SK-N-SH (cell line): Measurements from ENCODE around the gene TM2D1. TPM values are rescaled to one million over a fixed set of nuclear protein-coding genes. Genes with fewer than 3 reads are reported as not detected.
"Not testable (repeated sequence)": the region's sequence is repeated elsewhere in the genome, so short reads cannot be mapped to it uniquely, and the experiment has no call there.

Source experiments
- CTCF ChIA-PET: fragments of 300-600, 350-600 bp; formaldehyde crosslinking; extraction: SDS; loops from one replicate; lab custom pipeline; 2021; lab: Yijun Ruan, JAX
- POLR2A ChIA-PET: fragments of 350-600 bp; sonication (Branson Sonifier 250); formaldehyde crosslinking; extraction: SDS; loops from one replicate; lab custom pipeline; 2020; ENCODE audit warnings: antibody characterized with exemption, inconsistent platforms; lab: Yijun Ruan, JAX
- DNase-seq: peaks from one replicate; pipeline ENCODE4 v3.0.0; 2012
- H2AFZ ChIP-seq: fragments of 200-600 bp; sonication (generic); 2 replicates; pipeline ENCODE4 v1.8.1; 2016; ENCODE audit warnings: antibody characterized with exemption, mild to moderate bottlenecking, low read depth
- H3F3A ChIP-seq: fragments of 200-600 bp; sonication (generic); replicated peaks from 2 replicates; pipeline ENCODE3; 2016; ENCODE audit warnings: antibody characterized with exemption, mild to moderate bottlenecking; ENCODE audit not compliant: insufficient read depth
- H3K27ac ChIP-seq, 2 experiments: fragments of 200-500 bp in 1 of 2; fragments of 200-600 bp in 1 of 2; sonication (Bioruptor generic) in 1 of 2; sonication (generic), shearing (Covaris generic) in 1 of 2; 2 replicates each; pipeline versions ENCODE4 v1.5.1 to v1.6.1; 2014 to 2016; ENCODE audit warnings: low read depth in 2 of 2, inconsistent platforms in 1 of 2, low read length in 1 of 2, mild to moderate bottlenecking in 1 of 2, mixed read lengths in 1 of 2
- H3K27me3 ChIP-seq: fragments of 200-600 bp; sonication (generic), shearing (Covaris generic); 2 replicates; pipeline ENCODE4 v1.6.1; 2016; ENCODE audit warnings: mixed run types; ENCODE audit not compliant: insufficient read depth
- H3K36me3 ChIP-seq, 2 experiments: fragments of 200-500 bp in 1 of 2; fragments of 200-600 bp in 1 of 2; sonication (Bioruptor generic) in 1 of 2; sonication (generic) in 1 of 2; replicated peaks in 1 of 2; 2 replicates each; pipeline versions ENCODE3 to v1.5.1; 2014 to 2016; ENCODE audit warnings: low read length in 1 of 2, mild to moderate bottlenecking in 1 of 2; ENCODE audit not compliant: insufficient read depth in 2 of 2, control insufficient read depth in 1 of 2
- H3K4me1 ChIP-seq, 2 experiments: fragments of 200-500 bp in 1 of 2; fragments of 200-600 bp in 1 of 2; sonication (Bioruptor generic) in 1 of 2; sonication (generic), shearing (Covaris generic) in 1 of 2; 2 replicates each; pipeline versions ENCODE4 v1.5.1 to v1.6.1; 2014 to 2016; ENCODE audit warnings: low read depth in 1 of 2, low read length in 1 of 2, mixed run types in 1 of 2; ENCODE audit not compliant: insufficient read depth in 2 of 2, control insufficient read depth in 1 of 2
- H3K4me2 ChIP-seq: fragments of 200-600 bp; sonication (generic), shearing (Covaris generic); 2 replicates; pipeline ENCODE4 v1.6.1; 2017; ENCODE audit warnings: mixed run types
- H3K4me3 ChIP-seq, 2 experiments: fragments of 200-500 bp in 1 of 2; fragments of 200-600 bp in 1 of 2; sonication (Bioruptor generic) in 1 of 2; sonication (generic), shearing (Covaris generic) in 1 of 2; 2 replicates each; pipeline versions ENCODE4 v1.5.1 to v1.8.1; 2014 to 2016; ENCODE audit warnings: low read depth in 2 of 2, inconsistent platforms in 1 of 2, low read length in 1 of 2, mild to moderate bottlenecking in 1 of 2, mixed read lengths in 1 of 2, moderate library complexity in 1 of 2
- H3K79me2 ChIP-seq: fragments of 200-600 bp; sonication (generic); 2 replicates; pipeline ENCODE4 v1.8.1; 2017; ENCODE audit warnings: mild to moderate bottlenecking; ENCODE audit not compliant: insufficient read depth
- H3K9ac ChIP-seq: fragments of 200-600 bp; sonication (generic); 2 replicates; pipeline ENCODE4 v1.6.1; 2017; ENCODE audit warnings: mixed run types
- H3K9me2 ChIP-seq: fragments of 200-600 bp; sonication (generic); 2 replicates; pipeline ENCODE4 v1.6.1; 2017; ENCODE audit warnings: mixed run types
- H3K9me3 ChIP-seq: fragments of 200-600 bp; sonication (generic); 2 replicates; pipeline ENCODE4 v1.6.1; 2017; ENCODE audit warnings: mixed run types, mild to moderate bottlenecking, moderate library complexity
- H4K20me1 ChIP-seq: fragments of 200-600 bp; sonication (generic); 2 replicates; pipeline ENCODE4 v1.6.1; 2017; ENCODE audit warnings: mild to moderate bottlenecking, mixed run types; ENCODE audit not compliant: insufficient read depth
- CHD2 ChIP-seq: fragments of 150-350 bp; IDR thresholded peaks from 2 replicates; pipeline ENCODE4 v1.6.1; 2018; ENCODE audit warnings: low read length; ENCODE audit not compliant: partially characterized antibody
- CTCF ChIP-seq: fragments of 200-600 bp; sonication (generic); IDR thresholded peaks from 2 replicates; pipeline ENCODE4 v1.6.1; 2017; ENCODE audit warnings: antibody characterized with exemption, mild to moderate bottlenecking, moderate library complexity
- EZH2phosphoT487 ChIP-seq: fragments of 200-600 bp; sonication (generic); IDR thresholded peaks from 2 replicates; pipeline ENCODE4 v1.6.1; 2017; ENCODE audit warnings: low read depth, mixed run types, mild to moderate bottlenecking, antibody characterized with exemption, moderate library complexity, borderline replicate concordance
- FOSL2 ChIP-seq: IDR thresholded peaks from 2 replicates; pipeline ENCODE4 v1.4.0; 2012; ENCODE audit warnings: low read depth, mild to moderate bottlenecking, moderate library complexity, borderline replicate concordance
- FOXM1 ChIP-seq: IDR thresholded peaks from 2 replicates; pipeline ENCODE4 v1.4.0; 2012; ENCODE audit warnings: low read depth, mild to moderate bottlenecking
- MEF2A ChIP-seq: IDR thresholded peaks from 2 replicates; pipeline ENCODE4 v1.4.0; 2012; ENCODE audit warnings: low read depth, borderline replicate concordance
- NFIC ChIP-seq: IDR thresholded peaks from 2 replicates; pipeline ENCODE4 v1.4.0; 2012; ENCODE audit warnings: borderline replicate concordance
- PBX3 ChIP-seq: IDR thresholded peaks from 2 replicates; pipeline ENCODE4; 2012
- RAD21 ChIP-seq: IDR thresholded peaks from 2 replicates; pipeline ENCODE4 v1.6.1; 2012; ENCODE audit warnings: mild to moderate bottlenecking, low read length
- RCOR1 ChIP-seq: fragments of 150-350 bp; IDR thresholded peaks from 2 replicates; pipeline ENCODE4 v1.6.1; 2017; ENCODE audit warnings: antibody characterized with exemption, low read length
- SIN3A ChIP-seq: IDR thresholded peaks from 2 replicates; pipeline ENCODE4 v1.6.1; 2012; ENCODE audit warnings: low read depth, mild to moderate bottlenecking, low read length, moderate library complexity, borderline replicate concordance
- TAF1 ChIP-seq: IDR thresholded peaks from 2 replicates; pipeline ENCODE4 v1.6.1; 2012; ENCODE audit warnings: low read depth, mild to moderate bottlenecking, low read length, moderate library complexity, borderline replicate concordance
- TCF12 ChIP-seq: IDR thresholded peaks from 2 replicates; pipeline ENCODE4 v1.4.0; 2012
- ZBTB33 ChIP-seq: IDR thresholded peaks from 2 replicates; pipeline ENCODE4 v1.4.0; 2012; ENCODE audit warnings: low read depth, borderline replicate concordance
- WGBS: methylation state at CpG from one replicate; pipeline ENCODE4 v1.1.6; 2017; ENCODE audit warnings: low lambda C conversion rate; 5-methylcytosine and 5-hydroxymethylcytosine counted together
- polyA plus RNA-seq, 3 experiments: library from polyadenylated mRNA; depleted of rRNA; stranded (reverse); fragments of >200 nt; gene quantifications; 2 replicates each; pipeline ENCODE4 v1.2.3, GENCODE V29; 2012
- TF ChIP-seq, protein P1 (sequence below): IDR thresholded peaks from 2 replicates; pipeline ENCODE4 v1.4.0; 2012; ENCODE audit warnings: low read depth, borderline replicate concordance
- TF ChIP-seq, protein P2 (sequence below): fragments of 150-350 bp; IDR thresholded peaks from 2 replicates; pipeline ENCODE4 v1.6.1; 2016; ENCODE audit warnings: mild to moderate bottlenecking, low read depth, low read length

TM2D1 gene
- polyA plus RNA-seq, 1 of the 3 experiments (the other 2 are of a cell fraction) = 58.6 TPM

GRCh38 chr1:61732726-61733125 lies 7.8 kb upstream of the TM2D1 start:
- no peaks in the 10 kb centered on the region for H3K79me2 ChIP-seq
- WGBS = 78% methylated on average over 3 of the region's 3 CpGs
- H2AFZ ChIP-seq = no peak overlapping the region
- H3K9me2 ChIP-seq = no peaks in the 10 kb centered on the region
- H3F3A ChIP-seq = no peaks in the 10 kb centered on the region
- ChIA-PET CTCF (interaction anchor here (1.5 kb wide), 1 partner anchor 18 kb away, joined by 3 read pairs; no protein-coding TSS in a partner anchor), POLR2A (no interaction called here)
- H3K9me3 ChIP-seq = no peaks in the 10 kb centered on the region
- TF ChIP-seq PBX3 = no peak
- TF ChIP-seq EZH2phosphoT487 = no peak
- no peak overlapping the region for H3K4me3 ChIP-seq
- no peak overlapping the region for H3K9ac ChIP-seq
- H3K27ac ChIP-seq = no peak overlapping the region
- H3K36me3 ChIP-seq = no peaks in the 10 kb centered on the region
- H3K27me3 ChIP-seq = no peaks in the 10 kb centered on the region
- no peak for DNase-seq
- H3K4me1 ChIP-seq = no peaks in the 10 kb centered on the region; a peak in 1 of 4 replicates
- H3K4me2 ChIP-seq = no peak overlapping the region
- no peaks in the 10 kb centered on the region for H4K20me1 ChIP-seq

GRCh38 chr1:61730679-61731078 lies 5.7 kb upstream of the TM2D1 start:
- H3K36me3 ChIP-seq, H3K9me3 ChIP-seq, DNase-seq, CTCF ChIA-PET, POLR2A ChIA-PET, H3K4me2 ChIP-seq, H2AFZ ChIP-seq, H3K4me1 ChIP-seq, H3K27me3 ChIP-seq, H3K4me3 ChIP-seq, H3K27ac ChIP-seq, H3K9me2 ChIP-seq, H3K9ac ChIP-seq, H3K79me2 ChIP-seq, H3F3A ChIP-seq, H4K20me1 ChIP-seq: not testable (repeated sequence)
- WGBS = 0% methylated on average over 1 of the region's 1 CpG

- no peaks in the 10 kb centered on the region for H3F3A ChIP-seq
- no peaks in the 10 kb centered on the region for H3K27me3 ChIP-seq
- no peaks in the 10 kb centered on the region for H3K9me2 ChIP-seq
- peaks cover 0 to 2% of the 10 kb centered on the region in 2 experiments for H3K36me3 ChIP-seq
- CTCF ChIA-PET = no interaction called here
- H3K4me3 ChIP-seq = no peak overlapping the region
- POLR2A ChIA-PET = no interaction called here
- no peak overlapping the region for H3K4me2 ChIP-seq
- 81% methylated on average over 3 of the region's 3 CpGs for WGBS
- no peak overlapping the region for H2AFZ ChIP-seq
- H3K27ac ChIP-seq = no peak overlapping the region
- H4K20me1 ChIP-seq = no peaks in the 10 kb centered on the region
- no peak for DNase-seq
- H3K9ac ChIP-seq = no peak overlapping the region
- peaks cover 23% of the 10 kb centered on the region for H3K79me2 ChIP-seq
- H3K4me1 ChIP-seq = peaks cover 3 to 4% of the 10 kb centered on the region in 2 experiments; a peak in 2 of 4 replicates
- H3K9me3 ChIP-seq = no peaks in the 10 kb centered on the region
- TF ChIP-seq CTCF (no peak), TCF12 (no peak), SIN3A (no peak), FOXM1 (no peak), FOSL2 (no peak), TAF1 (no peak), RCOR1 (no peak), MEF2A (no peak), RAD21 (no peak), ZBTB33 (no peak), CHD2 (no peak), NFIC (no peak)
- TF ChIP-seq, protein P1, sequence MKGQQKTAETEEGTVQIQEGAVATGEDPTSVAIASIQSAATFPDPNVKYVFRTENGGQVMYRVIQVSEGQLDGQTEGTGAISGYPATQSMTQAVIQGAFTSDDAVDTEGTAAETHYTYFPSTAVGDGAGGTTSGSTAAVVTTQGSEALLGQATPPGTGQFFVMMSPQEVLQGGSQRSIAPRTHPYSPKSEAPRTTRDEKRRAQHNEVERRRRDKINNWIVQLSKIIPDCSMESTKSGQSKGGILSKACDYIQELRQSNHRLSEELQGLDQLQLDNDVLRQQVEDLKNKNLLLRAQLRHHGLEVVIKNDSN = no peak
- TF ChIP-seq, protein P2, sequence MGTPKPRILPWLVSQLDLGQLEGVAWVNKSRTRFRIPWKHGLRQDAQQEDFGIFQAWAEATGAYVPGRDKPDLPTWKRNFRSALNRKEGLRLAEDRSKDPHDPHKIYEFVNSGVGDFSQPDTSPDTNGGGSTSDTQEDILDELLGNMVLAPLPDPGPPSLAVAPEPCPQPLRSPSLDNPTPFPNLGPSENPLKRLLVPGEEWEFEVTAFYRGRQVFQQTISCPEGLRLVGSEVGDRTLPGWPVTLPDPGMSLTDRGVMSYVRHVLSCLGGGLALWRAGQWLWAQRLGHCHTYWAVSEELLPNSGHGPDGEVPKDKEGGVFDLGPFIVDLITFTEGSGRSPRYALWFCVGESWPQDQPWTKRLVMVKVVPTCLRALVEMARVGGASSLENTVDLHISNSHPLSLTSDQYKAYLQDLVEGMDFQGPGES = no peak
These were observed 2.6 kb upstream of the TM2D1 start for GRCh38 chr1:61727544-61727943.
